Measurements from ENCODE around the gene ULBP1. TPM values are rescaled to one million over a fixed set of nuclear protein-coding genes. Genes with fewer than 3 reads are reported as not detected.

Gene ULBP1
- total RNA-seq, 1 experiment from 2014 or later: 3.1 TPM

- Histone ChIP-seq H3K9me3 (ENCODE audit: control insufficient read depth, insufficient read depth, low read depth, low read length) (no peaks in the 10 kb centered on the region), H3K36me3 (ENCODE audit: control insufficient read depth, insufficient read depth, low read length) (no peaks in the 10 kb centered on the region), H3K27me3 (ENCODE audit: control insufficient read depth, insufficient read depth, low read length) (peaks cover 9% of the 10 kb centered on the region; the same call in 1 of the 2 replicates), H3K27ac (ENCODE audit: low read length) (no peak overlapping the region), H3K4me1 (ENCODE audit: control insufficient read depth, insufficient read depth, low read length) (peaks cover 3% of the 10 kb centered on the region; the same call in 1 of the 2 replicates), H3K4me3 (ENCODE audit: low read depth in 2 of 2, low read length in 2 of 2) (no peak overlapping the region)
- BruUV-seq (replicated peaks): no TSS peak
- POLR2A ChIA-PET: no interaction called here
- CTCF ChIA-PET: no interaction called here
- intact Hi-C loops (cut with micrococcal nuclease; ENCODE audit: unreplicated experiment) (loop anchor here (10.0 kb wide), 1 partner anchor 65 kb away; the partner anchor contains the start of gene LRP11), in situ Hi-C loops (cut with HindIII; ENCODE audit: low pct_unique_long_range_greater_than_20kb, low sequenced_read_pairs) (no loop called here)
- ATAC-seq (no peak), DNase-seq (ENCODE audit: low read depth, low spot score) (no peak)
- TF ChIP-seq, protein P1, sequence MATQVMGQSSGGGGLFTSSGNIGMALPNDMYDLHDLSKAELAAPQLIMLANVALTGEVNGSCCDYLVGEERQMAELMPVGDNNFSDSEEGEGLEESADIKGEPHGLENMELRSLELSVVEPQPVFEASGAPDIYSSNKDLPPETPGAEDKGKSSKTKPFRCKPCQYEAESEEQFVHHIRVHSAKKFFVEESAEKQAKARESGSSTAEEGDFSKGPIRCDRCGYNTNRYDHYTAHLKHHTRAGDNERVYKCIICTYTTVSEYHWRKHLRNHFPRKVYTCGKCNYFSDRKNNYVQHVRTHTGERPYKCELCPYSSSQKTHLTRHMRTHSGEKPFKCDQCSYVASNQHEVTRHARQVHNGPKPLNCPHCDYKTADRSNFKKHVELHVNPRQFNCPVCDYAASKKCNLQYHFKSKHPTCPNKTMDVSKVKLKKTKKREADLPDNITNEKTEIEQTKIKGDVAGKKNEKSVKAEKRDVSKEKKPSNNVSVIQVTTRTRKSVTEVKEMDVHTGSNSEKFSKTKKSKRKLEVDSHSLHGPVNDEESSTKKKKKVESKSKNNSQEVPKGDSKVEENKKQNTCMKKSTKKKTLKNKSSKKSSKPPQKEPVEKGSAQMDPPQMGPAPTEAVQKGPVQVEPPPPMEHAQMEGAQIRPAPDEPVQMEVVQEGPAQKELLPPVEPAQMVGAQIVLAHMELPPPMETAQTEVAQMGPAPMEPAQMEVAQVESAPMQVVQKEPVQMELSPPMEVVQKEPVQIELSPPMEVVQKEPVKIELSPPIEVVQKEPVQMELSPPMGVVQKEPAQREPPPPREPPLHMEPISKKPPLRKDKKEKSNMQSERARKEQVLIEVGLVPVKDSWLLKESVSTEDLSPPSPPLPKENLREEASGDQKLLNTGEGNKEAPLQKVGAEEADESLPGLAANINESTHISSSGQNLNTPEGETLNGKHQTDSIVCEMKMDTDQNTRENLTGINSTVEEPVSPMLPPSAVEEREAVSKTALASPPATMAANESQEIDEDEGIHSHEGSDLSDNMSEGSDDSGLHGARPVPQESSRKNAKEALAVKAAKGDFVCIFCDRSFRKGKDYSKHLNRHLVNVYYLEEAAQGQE (IDR thresholded peaks at IDR 0.05; ENCODE audit: insufficient read depth in 1 of 2, low read depth in 2 of 2, low read length in 1 of 2): no peak
- TF ChIP-seq POLR2AphosphoS5 (IDR thresholded peaks at IDR 0.05; ENCODE audit: low read depth, low read length): no peak
- TF ChIP-seq SIN3A (IDR thresholded peaks at IDR 0.05; ENCODE audit: borderline replicate concordance, insufficient read depth, low read depth, low read length): no peak
- TF ChIP-seq TCF7L2 (IDR thresholded peaks at IDR 0.05; ENCODE audit: low read depth, low read length): no peak
- peak; percentile 61 for TF ChIP-seq CTCF (IDR thresholded peaks at IDR 0.05)
These were observed 34.3 kb upstream of the ULBP1 start for GRCh38 chr6:149929422-149929821.

DNA sequence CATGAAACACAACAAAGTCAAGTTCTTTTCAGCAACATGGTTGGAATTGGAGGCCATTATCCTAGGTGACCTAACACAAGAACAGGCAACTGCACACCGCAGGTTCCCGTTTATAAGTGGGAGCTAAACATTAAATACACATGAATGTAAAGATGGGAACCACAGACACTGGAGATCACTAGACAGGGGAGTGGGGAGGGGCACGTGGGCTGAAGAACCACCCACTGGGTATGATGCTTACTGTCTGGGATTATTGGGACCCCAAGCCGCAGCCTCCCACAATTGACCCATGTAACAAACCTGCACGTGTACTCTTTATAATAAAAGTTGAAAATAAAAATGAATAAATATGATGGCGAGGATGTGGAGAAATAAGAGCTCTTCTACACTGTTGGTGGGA, 32.2 kb upstream of the ULBP1 start:
- BruUV-seq (replicated peaks): no TSS peak
- Histone ChIP-seq H3K4me3 (ENCODE audit: low read depth in 2 of 2, low read length in 2 of 2) (no peak overlapping the region), H3K27me3 (ENCODE audit: control insufficient read depth, insufficient read depth, low read length) (peaks cover 10% of the 10 kb centered on the region), H3K36me3 (ENCODE audit: control insufficient read depth, insufficient read depth, low read length) (no peaks in the 10 kb centered on the region), H3K27ac (ENCODE audit: low read length) (no peak overlapping the region), H3K4me1 (ENCODE audit: control insufficient read depth, insufficient read depth, low read length) (peaks cover under 1% of the 10 kb centered on the region; the same call in 1 of the 2 replicates), H3K9me3 (ENCODE audit: control insufficient read depth, insufficient read depth, low read depth, low read length) (no peaks in the 10 kb centered on the region)
- ATAC-seq: no peak
- TF ChIP-seq, protein P1 (IDR thresholded peaks at IDR 0.05; ENCODE audit: insufficient read depth in 1 of 2, low read depth in 2 of 2, low read length in 1 of 2): no peak
- TF ChIP-seq TCF7L2 (IDR thresholded peaks at IDR 0.05; ENCODE audit: low read depth, low read length) (no peak), POLR2AphosphoS5 (IDR thresholded peaks at IDR 0.05; ENCODE audit: low read depth, low read length) (no peak), CTCF (IDR thresholded peaks at IDR 0.05) (no peak), SIN3A (IDR thresholded peaks at IDR 0.05; ENCODE audit: borderline replicate concordance, insufficient read depth, low read depth, low read length) (no peak)
- ChIA-PET POLR2A (no interaction called here), CTCF (no interaction called here)
- in situ Hi-C loops (cut with HindIII; ENCODE audit: low pct_unique_long_range_greater_than_20kb, low sequenced_read_pairs) (no loop called here), intact Hi-C loops (cut with micrococcal nuclease; ENCODE audit: unreplicated experiment) (no loop called here)
- no peak for DNase-seq (ENCODE audit: low read depth, low spot score)
